Measurements from ENCODE around the gene GBA3. TPM values are rescaled to one million over a fixed set of nuclear protein-coding genes. Genes with fewer than 3 reads are reported as not detected.
A peak's percentile ranks its signal among the peaks of the same experiment; 100 is the strongest.

Gene GBA3
- total RNA-seq, result not detected
- long read RNA-seq, result 0 reads

DNA sequence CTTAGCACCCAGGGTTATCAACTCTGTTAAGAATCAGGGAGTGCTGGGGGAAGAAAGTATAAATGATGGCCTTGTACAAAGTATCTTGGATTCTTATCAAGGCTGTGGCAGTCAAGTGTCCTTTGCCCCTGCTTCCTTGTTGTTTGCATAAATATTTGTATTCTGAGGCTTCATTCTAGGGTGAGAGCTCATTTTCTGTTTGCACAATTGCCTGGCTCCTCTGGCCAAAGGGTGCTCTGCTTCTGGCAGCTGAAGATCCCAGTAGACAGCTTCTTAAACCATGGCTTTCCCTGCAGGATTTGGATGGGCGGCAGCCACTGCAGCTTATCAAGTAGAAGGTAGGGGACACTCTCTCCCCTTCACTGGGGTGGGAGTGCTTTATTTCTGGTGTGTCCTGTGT, at the start of gene GBA3:
Gene GBA3, plus strand, starts transcription at position 202 of the 400 bp plus-strand sequence.
- no peak for ATAC-seq (ENCODE audit: poor library complexity)
- intact Hi-C loops (cut with DNase I), result loop anchor here (5.0 kb wide), 1 partner anchor 905 kb away; no protein-coding TSS in a partner anchor
- DNase-seq, result no peak

DNA sequence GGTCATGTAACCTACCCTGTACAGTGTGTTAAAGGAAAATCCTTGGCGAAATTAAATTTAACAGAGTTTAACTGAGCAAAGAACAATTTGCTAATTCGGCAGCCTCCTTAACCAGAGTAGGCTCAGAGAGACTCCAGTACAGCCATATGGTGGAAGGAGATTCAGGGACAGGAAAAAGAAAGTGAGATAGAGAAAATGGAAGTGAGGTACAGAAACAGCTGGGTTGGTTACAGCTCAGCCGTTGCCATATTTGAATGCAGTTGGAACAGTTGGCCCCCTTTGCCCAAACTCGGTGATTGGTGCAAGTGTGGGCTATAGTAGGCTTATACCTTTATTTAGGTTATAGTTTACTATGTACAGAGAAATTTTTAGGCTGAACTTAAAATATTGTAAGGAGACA, 48.8 kb upstream of the GBA3 start:
- DNase-seq, result no peak
- no peak for ATAC-seq (ENCODE audit: poor library complexity)
- intact Hi-C loops (cut with DNase I), result no loop called here

DNA sequence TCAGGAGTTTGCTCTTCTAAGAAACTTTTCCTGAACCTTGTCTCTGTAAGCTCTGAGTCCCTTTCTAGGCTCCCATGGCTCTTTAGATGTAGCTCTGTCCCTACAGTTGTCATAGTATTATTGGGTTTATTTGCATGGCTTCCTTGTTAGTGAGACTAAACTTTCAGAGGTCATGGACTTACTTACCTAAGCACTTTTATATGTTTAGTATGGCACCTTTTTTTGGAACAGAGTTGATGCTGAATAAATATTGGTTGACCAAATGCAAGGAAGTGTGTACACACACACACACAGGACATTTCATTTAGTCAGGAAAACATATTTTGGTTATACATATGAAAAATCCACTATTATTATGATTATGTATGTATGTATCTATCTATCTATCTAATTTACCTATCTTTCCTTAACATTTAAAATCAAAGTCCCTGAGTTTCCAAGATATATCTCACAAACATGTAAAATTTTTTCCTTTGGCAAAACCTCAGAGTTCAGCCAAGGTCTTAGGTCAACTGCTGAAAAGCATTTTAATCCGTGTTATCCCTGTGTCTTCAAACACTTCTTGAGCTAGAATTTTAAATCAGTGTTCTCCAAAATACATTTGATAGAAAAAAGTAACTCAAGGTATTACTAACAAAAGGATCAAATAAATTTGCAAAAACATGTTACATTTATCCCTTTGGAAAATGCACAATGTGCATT, 47.1 kb upstream of the GBA3 start:
- intact Hi-C loops (cut with DNase I), result no loop called here
- ATAC-seq (ENCODE audit: poor library complexity), result no peak
- DNase-seq, result no peak

DNA sequence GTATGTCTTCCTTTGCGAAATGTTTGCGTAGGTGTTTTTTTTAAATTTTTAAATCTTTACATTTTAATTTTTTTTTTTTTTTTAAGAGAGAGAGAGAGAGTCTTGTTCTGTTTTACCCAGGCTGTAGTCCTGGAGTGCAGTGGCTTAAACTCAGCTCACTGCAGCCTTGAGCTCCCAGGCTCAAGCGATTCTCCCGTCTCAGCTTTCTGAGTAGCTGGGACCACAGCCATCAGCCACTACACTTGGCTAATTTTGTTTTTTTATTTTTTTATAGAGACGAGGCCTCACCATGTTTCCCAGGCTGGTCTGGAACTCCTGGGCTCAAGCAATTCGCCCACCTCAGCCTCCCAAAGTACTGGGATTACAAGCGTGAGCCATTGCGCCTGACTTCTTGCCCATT, 43.7 kb upstream of the GBA3 start:
- intact Hi-C loops (cut with DNase I), result no loop called here
- ATAC-seq (ENCODE audit: poor library complexity) (no peak), DNase-seq (no peak)

DNA sequence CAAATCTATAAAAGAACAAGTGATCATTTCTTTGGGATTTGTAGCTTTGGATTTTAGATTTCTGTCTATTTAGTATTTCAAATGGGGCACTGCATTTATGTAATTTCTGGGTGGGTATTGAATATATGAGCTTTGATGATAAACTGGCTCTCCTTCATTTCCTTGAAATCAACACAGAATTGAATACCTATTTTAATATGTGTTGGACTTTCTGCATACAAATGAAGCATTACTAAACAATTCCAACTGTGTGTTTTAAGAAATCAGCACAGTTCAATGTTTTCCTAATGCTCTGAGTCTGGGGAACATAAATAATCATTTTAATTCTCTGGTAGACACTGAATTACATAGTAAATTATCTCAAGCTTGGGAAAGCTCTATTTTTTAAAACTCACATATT, 42.0 kb upstream of the GBA3 start:
- ATAC-seq (ENCODE audit: poor library complexity) (no peak), DNase-seq (no peak)
- intact Hi-C loops (cut with DNase I), result no loop called here

DNA sequence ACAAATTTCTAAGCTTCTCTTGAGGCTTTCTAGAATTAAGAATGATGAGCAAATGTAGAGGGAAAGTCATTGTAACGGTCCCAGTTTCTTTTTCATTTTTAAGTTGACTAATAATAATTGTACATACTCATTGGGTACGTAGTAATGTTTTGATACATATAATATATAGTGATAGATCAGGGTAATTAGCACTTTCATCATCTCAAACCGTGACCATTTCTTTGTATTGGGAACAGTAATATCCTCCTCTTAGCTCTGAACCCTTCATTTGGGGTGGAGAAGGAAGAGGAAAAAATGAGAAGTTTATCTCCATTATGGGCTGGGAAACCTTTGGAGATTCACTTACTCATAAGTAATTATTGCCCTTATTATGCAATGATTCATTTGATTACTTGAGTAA, 39.0 kb upstream of the GBA3 start:
- ATAC-seq (ENCODE audit: poor library complexity), result no peak
- no peak for DNase-seq
- intact Hi-C loops (cut with DNase I), result no loop called here

DNA sequence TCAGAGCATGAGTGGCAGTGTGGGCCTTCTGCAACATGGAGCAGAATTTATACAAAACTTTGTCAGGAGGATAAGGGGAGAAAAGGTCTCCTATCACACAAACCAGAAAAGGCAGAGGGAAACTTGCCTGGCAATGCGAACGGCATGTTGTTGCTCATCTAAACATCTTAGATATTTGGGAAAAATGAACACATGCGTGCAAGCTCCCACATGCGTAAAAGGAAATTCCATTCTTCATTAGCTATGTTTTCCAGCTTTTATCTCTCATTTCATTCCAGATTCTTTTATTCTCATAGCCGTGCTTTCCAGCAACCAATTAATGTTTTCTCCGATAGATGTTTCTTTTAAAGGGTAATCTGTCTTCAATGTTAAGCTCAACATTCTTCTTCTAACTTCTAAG, 31.3 kb upstream of the GBA3 start:
- intact Hi-C loops (cut with DNase I), result no loop called here
- no peak for ATAC-seq (ENCODE audit: poor library complexity)

DNA sequence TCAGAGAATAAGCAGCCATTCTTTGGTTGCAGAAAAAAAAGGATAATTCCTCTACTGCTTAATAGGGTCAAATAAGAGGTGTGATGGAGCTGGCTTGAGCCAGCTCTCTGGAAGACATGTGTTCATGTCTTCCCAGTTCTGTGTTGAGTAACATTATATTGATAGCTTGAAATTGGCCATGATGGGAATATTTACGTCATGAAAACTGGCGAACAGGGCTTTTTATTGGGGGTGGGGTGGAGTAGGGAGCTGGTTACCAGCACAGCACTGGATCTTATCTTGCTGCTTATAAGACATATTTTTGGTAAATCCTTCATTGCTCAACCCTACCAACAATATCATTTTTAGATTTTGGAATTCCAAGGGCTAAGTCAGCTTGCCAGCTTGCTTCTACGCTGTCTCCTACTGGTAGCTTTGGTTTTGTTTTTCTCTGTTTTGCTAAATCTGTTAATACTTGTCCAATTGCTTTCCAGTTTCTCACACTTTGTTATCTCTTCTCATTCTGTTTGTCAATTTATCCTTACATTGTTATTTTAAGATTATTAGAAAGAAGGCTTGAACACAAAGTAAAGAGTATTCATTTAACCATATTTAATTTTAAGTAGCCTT, 25.3 kb upstream of the GBA3 start:
- intact Hi-C loops (cut with DNase I), result no loop called here
- DNase-seq, result no peak
- ATAC-seq (ENCODE audit: poor library complexity), result peak; percentile 74

More for the DNA sequence above, 31.3 kb upstream of the GBA3 start:
- DNase-seq, result no peak

DNA sequence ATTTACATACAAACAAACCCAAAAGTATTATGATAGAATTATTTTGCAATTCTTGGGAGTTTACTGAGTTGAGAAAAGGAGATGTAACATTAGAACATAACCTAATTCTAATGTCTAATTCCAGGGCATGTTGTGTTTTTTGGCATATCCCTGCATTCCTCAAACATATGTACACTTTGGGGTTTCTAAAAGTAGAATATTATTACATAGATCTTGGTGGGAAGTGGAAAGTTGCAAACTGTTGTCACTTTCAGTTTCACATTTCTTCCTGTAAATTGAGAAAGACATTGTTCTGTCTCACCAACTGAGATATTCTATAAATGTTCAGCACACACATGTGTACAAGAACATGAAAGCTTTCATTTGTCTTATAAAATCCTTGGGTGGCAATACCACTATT, 24.4 kb upstream of the GBA3 start:
- DNase-seq (no peak), ATAC-seq (ENCODE audit: poor library complexity) (peak; percentile 12)
- intact Hi-C loops (cut with DNase I), result no loop called here

DNA sequence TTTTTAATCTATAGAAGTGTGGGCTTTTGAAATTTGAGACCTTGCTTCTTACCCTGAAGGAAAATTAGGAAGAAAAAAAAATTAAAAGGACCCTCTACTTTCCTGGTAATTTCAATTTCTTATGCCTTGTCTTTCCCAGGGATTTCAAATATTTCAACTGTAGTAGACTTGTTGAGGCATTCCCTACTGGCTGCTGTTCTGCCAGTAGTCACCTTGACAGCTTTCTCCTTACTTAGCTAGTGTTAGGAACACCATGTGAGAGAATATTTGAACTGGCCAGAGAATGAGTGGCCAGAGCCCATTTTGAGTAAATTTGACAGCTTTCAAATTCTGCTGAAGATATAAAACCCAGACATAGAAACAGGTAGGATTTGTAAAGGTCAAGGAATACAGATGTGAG, 24.0 kb upstream of the GBA3 start:
- DNase-seq (no peak), ATAC-seq (ENCODE audit: poor library complexity) (no peak)
- intact Hi-C loops (cut with DNase I), result no loop called here

DNA sequence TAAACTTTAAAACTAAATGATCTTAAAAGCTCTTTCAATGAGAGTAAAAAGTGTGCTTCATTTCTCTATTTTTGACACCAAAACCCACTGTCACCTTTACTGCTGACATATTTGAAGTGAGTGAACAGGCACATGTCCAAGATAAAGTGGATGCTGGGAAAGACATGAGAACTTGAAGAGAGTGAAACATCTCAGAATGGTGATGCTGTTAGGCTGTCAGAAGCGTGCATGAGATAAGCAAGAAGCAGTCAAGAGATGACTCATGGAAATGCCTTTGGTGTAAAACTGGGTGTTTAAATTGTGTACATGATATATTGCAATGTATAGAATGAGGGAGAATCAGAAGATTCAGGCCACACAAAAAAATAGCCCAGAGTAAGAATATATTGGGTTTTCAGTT, 21.8 kb upstream of the GBA3 start:
- intact Hi-C loops (cut with DNase I), result no loop called here
- no peak for DNase-seq
- no peak for ATAC-seq (ENCODE audit: poor library complexity)

DNA sequence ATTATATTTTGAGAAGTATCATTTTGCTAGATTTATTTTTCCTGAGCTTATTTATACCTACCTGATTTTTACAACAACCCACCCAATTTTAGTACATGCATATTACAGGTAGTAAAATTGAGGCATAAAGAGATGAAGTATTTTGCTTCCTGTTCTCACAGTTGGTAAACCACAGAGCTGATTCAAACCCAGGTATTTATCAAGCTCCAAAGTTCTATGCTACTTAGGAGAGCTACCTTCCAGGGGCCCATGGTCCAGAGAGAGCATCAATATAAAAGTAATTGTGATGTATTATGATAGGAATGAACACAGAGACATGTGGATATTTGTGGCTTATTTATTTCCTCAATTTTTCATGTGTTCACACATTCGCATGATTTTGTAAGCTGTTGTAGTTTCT, 20.2 kb upstream of the GBA3 start:
- intact Hi-C loops (cut with DNase I), result no loop called here
- ATAC-seq (ENCODE audit: poor library complexity) (no peak), DNase-seq (no peak)

DNA sequence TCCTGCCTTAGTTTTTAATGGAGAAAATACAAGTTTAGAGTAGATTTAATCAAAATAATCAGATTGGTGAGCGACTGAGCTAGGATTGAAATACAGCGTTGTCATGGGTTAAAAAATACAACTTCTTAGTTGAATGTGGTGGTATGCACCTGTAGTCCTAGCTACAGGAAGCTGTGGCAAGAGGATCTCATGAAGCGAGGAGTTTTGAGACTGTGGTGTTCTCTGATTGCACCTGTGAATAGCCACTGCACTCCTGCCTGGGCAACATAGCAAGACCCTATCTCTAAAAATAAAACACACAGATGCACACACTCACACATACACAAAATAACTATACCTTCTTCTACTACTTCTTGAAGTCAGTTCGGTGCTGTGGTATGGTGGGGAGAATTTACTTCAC, 19.8 kb upstream of the GBA3 start:
- ATAC-seq (ENCODE audit: poor library complexity) (no peak), DNase-seq (no peak)
- intact Hi-C loops (cut with DNase I), result no loop called here

DNA sequence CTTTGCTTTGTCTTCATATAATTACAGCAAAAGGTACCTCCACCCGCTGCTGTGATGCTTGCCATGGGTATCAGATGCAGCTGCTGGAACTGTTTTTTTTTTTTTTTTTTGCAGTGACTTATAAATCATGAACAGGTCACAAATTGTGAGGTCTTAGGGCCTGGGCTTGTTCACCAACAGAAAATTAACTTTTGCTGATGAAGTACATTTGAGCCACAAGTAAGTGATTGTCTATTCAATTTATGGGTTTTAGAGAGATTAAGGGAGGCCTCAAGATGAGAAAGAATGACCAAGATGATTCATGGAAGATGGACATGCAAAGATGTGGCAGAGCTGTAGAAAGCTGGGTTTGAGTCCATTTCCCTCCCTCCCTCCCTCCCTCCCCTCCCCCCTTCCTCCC, 18.0 kb upstream of the GBA3 start:
- intact Hi-C loops (cut with DNase I), result no loop called here
- ATAC-seq (ENCODE audit: poor library complexity), result no peak
- DNase-seq, result no peak

DNA sequence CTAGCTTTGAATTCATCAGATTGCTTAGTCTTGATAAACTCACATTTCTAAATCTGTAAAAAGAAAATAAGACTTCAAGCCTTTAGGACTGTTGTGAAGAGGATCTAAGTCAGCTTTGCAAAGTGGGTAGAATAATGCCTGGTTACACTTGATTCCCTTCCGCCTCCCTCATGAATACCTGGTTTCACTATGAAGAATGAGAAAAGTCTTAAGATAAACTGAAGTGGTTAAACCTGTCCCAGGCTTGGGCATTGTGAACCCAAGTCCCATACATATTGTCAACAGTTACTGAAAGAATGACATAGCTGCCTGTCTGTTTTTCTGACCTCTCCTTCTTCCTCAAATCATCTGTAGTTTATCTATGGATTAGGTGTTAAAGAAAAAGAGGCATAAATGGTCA, 16.7 kb upstream of the GBA3 start:
- ATAC-seq (ENCODE audit: poor library complexity), result no peak
- intact Hi-C loops (cut with DNase I), result no loop called here

DNA sequence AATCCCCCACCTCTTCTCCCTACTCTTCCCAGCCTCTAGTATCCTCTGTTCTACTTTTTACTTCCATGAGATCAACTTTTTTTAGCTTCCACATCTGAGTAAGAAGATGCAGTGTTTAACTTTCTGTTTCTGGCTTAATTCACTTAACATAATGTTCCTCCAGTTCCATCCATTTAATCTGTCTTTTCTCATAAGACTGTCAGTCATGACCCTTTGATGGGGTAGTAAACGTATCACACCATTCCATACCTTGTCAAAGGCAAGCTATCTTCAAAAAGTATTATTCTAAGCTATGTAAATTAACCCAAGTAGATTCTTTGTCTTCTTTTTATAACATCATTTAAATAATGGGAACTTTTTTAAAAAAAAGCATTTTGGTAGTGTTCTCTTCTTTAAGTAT, 15.0 kb upstream of the GBA3 start:
- intact Hi-C loops (cut with DNase I), result no loop called here
- DNase-seq, result no peak
- ATAC-seq (ENCODE audit: poor library complexity), result no peak

More for the DNA sequence above, 16.7 kb upstream of the GBA3 start:
- DNase-seq, result no peak

DNA sequence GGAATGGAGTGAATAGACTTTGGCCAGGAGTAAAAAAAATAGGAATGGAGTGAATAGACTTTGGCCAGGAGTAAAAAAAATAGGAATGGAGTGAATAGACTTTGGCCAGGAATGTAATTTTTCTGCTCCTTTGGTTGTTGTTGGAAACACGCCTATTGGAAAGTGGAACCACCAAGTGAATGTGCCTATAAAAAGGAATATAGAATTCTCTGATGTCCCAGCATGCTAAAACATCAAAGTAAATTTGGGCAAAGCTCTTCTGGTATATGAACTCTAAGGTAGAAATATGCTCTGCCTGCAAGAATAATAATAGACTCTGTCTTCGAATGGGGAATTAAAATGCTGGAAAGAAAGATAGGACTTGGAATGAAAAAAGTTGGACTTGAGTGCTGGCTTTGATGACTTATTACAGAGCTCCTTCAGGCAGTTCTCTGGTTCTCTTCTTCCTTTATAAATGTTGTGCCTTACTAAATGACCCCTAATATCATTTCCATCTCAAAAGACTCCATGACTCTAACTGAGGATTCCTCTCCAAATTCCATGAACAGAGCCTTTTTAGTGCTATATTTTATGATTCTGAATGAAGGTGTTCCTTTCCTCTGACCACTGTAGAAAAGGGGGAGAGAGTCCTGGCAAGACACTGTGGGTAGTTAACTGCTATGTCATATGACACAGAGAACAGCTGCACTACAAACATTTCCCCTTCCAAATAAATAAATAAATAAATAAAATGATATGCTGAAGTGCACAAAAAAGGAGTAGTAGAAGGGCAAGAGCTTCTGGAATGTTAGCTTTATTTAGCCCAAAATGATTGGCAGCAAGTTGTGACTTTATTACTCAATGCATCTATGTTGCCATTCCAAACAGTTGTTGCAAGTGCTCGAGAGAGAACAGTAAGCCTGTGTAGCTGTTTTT, 13.5 kb upstream of the GBA3 start:
- DNase-seq (no peak), ATAC-seq (ENCODE audit: poor library complexity) (peak; percentile 75)
- intact Hi-C loops (cut with DNase I), result no loop called here

DNA sequence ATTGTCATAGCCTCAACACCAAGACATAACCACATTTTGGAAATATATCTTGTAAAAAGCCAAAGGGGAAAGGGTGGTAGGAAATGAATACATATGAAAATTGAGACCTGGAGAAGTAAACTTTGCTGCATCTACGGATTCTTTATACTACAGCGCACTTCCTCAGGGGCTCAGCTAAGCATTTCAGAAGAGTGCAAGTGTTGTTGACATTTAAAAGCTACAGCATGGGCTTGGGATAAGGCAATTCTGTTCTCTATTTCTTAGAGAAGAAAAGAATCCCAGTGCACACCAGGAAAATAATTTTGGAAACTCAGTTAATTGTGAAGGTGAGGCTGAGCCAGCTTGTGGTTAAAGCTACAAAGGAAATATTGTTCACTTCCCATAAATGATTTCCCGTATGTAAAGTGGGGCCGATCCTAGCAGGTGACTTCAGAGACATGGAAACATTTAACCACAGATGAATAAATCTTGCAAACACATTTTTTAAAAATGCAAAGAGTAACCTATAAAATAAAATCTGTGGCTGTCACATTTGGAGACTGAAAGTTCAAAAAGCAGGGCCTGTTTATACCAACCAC, 12.6 kb upstream of the GBA3 start:
- DNase-seq (no peak), ATAC-seq (ENCODE audit: poor library complexity) (no peak)
- intact Hi-C loops (cut with DNase I), result no loop called here

DNA sequence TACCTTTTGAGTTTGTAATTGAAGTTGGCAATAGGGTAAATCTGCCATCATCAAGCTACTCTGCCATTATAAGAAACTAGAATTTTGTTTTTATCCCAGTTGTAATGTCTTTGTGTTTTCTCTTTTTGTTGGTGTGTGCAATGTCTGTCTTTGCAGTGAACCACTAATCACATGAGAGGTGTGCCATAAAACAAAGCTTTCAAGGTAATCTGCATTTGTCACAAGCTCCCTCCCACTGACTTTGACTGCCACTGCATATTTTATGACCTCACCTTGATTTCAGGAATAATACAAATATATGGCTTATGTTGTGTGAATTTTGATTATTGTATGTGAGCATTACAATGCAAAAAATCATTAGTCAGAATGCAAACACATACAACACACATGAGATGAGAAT, 9.0 kb upstream of the GBA3 start:
- intact Hi-C loops (cut with DNase I), result no loop called here
- ATAC-seq (ENCODE audit: poor library complexity) (no peak), DNase-seq (no peak)

Data from Right ventricle myocardium superior (tissue), 1 donor.